GM21576 (cell line): ENCODE data around the gene DST.

Source experiments
- ATAC-seq: cut with Tn5 transposase; IDR thresholded peaks from one replicate; pipeline ENCODE4 v1.9.1; 2021; ENCODE audit warnings: mild to moderate bottlenecking, moderate library complexity; ENCODE audit not compliant: unreplicated experiment

The DST gene

GRCh38 chr6:56539527-56540105, 103.1 kb downstream of the DST start:
- no peak for ATAC-seq

DNA sequence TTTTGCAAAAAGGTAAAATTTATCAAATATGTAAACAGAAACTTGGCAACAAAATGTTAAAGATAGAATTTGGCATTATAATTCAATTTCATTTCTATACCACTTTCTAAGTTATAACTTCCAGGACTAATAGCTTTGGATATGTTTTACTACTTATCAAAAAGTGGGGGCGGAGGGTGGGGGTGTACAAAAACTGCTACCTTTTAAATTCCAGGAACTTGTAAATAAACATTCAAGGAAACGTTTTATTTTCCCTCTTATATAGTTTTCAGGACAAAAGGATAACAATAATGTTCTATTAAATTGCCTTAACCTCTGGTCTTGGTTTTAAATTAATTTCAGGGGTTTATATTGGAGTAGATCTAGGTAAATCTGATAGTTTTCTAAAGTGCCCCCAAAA, 103.8 kb downstream of the DST start:
- no peak for ATAC-seq

DNA sequence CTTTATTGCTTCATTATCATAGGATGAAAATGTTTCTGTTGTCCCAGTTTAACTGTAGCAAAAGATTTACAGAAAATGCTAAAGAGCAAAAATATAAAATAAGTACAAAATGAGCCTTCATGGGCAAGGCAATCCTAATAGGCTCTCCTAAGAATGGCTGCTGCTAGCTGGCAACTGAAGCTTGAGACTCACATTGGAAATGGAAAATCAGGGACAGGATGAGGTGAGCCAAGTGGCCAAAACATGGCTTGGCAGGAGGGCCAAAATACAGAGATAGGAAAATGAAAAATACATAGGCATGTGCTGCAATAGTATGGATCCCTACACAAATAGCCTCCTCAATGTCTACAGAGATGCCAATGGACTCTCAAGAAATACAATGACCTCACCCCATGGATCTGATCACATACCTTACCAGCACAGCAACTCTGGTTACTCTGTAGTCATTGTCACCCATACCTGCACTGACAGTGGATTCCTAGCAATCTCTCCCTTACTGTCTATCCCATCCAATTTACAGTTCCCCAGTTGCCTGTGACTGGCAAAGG, 105.4 kb downstream of the DST start:
- ATAC-seq: no peak

DNA sequence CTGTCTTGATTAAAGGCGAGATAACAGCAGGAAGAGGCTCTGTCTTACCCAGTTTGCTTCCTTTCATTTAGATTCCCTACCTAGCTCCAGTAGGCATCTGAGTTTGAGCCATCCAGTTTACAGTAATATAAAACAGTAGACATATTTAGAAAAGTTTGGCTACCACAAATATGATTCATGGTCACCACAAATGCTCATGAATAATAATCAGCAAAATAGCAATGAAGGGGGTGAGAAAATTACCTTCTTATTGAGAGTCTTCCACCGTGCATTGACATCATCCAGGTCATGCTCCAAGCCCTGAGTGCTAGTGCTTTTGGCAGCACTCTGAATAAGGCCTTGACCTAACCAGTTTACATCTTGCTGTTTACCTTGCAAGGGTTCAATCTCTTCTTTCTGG, 106.2 kb downstream of the DST start:
- ATAC-seq: no peak

- no peak for ATAC-seq
These were observed 107.1 kb downstream of the DST start for GRCh38 chr6:56535626-56536025.

- no peak for ATAC-seq
These were observed 107.8 kb downstream of the DST start for GRCh38 chr6:56534680-56535419.

DNA sequence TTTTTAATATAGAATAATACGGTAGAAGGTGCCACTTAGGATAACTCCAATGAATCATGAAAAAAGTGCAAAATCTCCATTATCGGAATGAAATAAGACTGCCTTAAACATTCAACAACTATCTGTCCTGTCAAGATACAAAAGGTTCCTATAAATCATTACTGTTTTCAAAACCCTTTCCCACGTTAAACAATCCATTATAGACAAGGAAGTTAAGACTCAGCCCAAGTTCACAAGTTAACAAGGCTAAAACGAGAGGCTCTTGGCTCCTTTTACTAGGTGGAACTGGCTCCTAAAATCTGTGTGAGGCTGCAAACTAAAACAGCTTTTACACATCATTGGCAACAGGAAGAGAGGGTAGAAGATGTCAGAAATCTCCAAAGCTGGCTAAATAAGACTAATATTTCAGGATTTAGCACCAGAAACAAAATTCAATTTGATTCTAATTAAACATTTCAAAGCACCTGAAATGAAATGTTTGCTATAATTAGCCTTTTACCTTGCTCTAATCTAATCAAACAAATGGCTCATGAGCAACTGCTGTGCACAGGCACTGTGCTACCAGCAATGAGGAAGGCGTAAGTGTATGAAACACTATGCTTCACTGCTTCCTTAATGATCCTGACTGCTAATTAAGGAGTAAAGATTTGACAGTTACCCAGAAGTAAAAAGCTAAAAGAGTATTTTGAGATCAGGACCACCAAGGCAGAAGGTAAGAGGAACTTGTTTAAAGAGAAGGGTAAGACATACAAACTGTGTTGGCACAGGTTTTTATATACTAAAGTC, 109.7 kb downstream of the DST start:
- no peak for ATAC-seq

DNA sequence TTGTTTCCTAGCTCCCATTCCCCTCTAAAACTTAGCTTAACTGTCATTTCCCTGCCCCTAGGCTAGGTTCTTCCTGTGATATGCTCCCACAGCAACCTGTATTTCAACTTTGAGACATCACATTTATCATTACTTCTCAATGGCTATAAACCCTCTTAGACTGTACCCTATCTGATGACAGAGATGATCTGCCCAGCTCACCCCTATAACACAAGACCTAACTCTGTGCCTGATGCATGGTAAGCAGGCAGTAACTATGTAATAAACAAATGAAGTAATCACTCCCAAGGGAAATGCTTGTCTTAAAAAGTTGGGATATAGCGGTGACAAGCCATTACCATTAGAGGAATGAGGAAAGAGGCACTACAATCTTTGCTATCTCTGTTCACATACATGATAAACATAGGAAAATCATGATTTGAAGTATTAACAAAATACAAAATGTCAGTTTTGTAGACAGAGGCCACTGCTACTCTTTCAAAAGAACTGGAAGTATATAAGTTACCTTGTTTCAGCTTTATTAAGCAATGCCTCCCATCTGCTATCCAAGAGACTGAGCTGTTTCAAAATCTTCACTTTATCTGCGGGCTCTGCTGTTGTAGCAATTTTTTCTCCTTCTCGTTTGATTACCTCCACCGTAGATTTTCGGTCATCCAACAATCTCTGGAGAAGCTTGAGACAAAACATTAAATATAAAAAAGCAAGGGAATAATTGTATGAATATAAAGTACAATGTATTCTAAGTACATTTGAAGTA, 110.7 kb downstream of the DST start:
- ATAC-seq: no peak

- ATAC-seq: no peak
These were observed 113.0 kb downstream of the DST start for GRCh38 chr6:56529594-56530191.

DNA sequence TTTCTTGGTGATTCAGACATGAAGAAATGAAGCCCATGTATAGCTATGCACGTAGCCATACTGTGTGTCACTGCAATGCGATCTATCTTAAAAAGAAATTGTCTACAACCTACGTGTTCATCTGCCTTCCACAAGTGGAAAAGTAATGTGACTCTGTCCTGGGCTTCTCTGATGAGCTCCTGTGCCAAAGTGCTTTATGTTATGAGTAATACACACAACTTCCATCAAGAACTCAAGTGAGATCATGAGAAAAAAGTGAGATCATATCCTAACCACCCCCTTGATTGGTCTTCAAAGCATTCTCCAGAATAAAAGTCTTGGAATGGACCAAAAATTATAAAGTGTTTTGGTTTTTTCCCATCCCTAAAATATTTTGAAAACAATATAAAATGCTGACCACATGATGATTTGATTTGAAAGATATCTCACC, 114.3 kb downstream of the DST start:
- no peak for ATAC-seq

- ATAC-seq: no peak
These were observed 114.8 kb downstream of the DST start for GRCh38 chr6:56527934-56528333.

GRCh38 chr6:56526860-56527544, 115.7 kb downstream of the DST start:
- no peak for ATAC-seq

- ATAC-seq: no peak
These were observed 116.5 kb downstream of the DST start for GRCh38 chr6:56525974-56526789.

DNA sequence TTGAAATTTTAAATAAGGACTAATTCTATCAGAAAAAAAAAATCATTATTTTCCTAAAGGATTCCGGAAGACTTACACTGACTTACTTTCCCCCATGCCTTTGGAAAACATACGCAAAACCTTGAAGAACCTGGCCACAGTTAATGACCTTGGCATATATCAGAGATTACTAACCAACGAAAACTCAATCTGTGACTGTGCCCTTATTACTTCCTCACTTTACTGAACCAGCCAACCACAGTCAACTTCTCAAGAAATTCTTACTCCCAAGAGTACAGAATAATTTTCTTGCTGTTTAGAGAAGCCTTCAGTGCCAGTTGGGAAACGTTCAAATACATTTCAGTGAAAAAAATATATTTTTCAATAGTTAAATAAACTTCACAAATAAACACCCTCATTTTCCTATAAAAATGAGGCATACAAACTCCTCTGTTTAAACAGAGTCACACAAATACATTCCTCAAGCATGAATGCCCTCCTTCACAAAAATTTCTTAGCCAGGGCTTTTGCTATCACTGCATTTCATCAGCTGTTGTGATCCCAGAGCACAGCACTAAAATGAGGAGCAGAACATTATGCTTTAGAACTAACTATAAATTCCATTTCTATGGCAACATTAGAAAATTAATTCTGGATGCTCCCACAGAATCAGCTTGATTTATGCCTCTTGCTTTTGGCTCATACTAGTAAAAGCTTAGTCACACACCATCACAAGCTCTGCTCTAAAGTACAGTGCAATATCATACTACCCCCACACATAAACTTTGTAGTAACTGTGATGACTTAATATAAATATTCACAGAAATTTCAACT, 117.6 kb downstream of the DST start:
- no peak for ATAC-seq

DNA sequence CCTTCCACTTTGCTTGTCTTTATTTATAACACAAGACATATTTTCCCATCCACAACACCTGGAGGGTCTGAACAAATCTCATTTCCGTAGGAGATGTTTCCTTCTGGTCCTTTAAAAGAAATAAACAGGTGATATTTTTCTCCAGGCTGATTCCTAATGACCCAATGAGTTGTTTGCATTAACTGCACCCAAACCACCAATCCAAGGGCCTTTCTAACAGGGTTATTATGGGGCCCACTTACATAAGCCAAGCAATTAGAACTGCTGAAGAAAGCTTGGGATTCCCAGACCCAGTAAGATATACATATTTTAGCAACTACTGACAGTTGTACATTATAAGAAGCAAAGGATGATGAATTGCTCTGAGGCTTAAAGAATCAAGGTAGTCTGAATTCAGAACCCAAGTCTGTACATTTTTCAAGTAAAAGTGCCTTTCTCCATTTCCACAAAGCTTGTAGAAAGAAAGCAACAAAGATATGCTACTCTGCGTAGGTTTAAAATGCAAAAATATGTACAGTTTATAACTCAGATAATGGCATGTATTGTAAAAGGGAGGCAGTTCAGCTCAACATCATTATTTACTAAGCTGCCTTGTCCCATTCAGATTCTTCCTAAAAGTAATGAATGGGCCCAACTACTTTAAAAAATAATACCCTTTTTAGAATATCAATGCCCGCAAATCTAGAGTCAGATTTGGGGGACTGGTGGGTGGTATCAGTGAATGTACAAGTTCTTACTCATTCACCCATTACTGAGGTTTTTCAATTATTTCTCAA, 120.0 kb downstream of the DST start:
- no peak for ATAC-seq

DNA sequence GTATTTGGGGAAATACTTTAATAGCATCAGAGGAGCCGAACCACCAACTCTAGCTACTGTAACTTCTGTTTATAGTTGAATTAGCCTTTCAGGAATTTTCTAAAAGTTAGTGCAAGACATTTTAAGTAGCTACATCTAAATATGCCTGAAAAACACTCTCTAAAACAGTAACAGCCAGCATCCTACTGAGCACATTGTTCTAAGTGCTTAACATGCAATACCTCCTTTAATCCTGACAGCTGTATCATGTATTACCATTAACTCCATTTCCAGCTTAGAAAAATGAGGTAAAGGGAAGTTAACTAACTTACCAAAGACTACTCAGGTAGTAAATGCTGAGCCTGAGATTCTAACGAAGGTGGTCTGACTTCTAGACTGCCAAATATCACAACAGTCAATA, 120.7 kb downstream of the DST start:
- ATAC-seq: no peak

- no peak for ATAC-seq
These were observed 121.2 kb downstream of the DST start for GRCh38 chr6:56521454-56521853.

DNA sequence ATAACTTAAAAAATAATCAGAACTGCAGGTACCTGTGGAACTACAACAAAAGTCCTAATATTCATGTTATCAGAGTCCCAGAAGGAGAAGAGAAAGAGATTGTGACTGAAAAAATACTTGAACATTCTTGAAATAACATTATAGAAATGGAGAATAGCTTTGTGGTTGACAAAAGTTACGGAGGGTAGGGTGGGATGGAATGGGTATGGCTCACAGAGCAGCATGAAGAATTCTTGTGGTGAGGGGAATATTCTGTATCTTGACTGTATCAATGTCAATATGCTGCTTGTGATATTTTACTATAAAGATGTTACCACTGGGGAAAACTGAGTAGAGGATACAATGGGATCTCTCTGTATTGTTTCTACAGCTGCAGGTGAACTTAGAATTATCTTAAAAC, 122.5 kb downstream of the DST start:
- ATAC-seq: no peak
